Left lung (tissue), 10 donors: ENCODE measurements around the gene SERPINA9. TPM values are rescaled to one million over a fixed set of nuclear protein-coding genes. Genes with fewer than 3 reads are reported as not detected.

Experiments
- ATAC-seq: fragments of 200-7000 bp; cut with Tn5 transposase; one replicate; pipeline ENCODE4 v1.9.1; 2020; ENCODE audit warnings: moderate library complexity
- DNase-seq, 4 donors: peaks; one replicate each; pipeline ENCODE4 v3.0.0-alpha.2; 2013 to 2020
- H3K27ac ChIP-seq, 2 donors: fragments of 200-600 bp; sonication (generic) in 1 of 2; one replicate each; pipeline versions ENCODE4 v1.5.0 to v1.8.0; 2020 to 2021
- H3K27me3 ChIP-seq, 2 donors: fragments of 200-600 bp; sonication (generic) in 1 of 2; one replicate each; pipeline versions ENCODE4 v1.5.0 to v1.8.0; 2020 to 2021
- H3K36me3 ChIP-seq, 2 donors: fragments of 200-600 bp; sonication (generic) in 1 of 2; one replicate each; pipeline versions ENCODE4 v1.5.0 to v1.8.0; 2020 to 2021
- H3K4me1 ChIP-seq, 2 donors: fragments of 200-600 bp; one replicate each; pipeline ENCODE4 v1.8.0; 2021
- H3K4me3 ChIP-seq, 2 donors: fragments of 200-600 bp; sonication (generic) in 1 of 2; one replicate each; pipeline versions ENCODE4 v1.5.0 to v1.8.0; 2020 to 2021; ENCODE audit warnings: mild to moderate bottlenecking in 1 of 2
- H3K9me3 ChIP-seq, 2 donors: fragments of 200-600 bp; sonication (generic) in 1 of 2; one replicate each; pipeline versions ENCODE4 v1.5.0 to v1.8.0; 2020 to 2021
- CTCF ChIP-seq, 2 donors: fragments of 200-600 bp; sonication (generic) in 1 of 2; IDR thresholded peaks; one replicate each; pipeline versions ENCODE4 v1.5.0 to v1.8.0; 2021; ENCODE audit warnings: antibody characterized with exemption in 2 of 2
- intact Hi-C, 2 donors: fragments of 100-400 bp; cut with DNase I; formaldehyde crosslinking; loops; one replicate each; pipeline versions ENCODE4 v1.11.2 to v1.14.2; 2022
- polyA plus RNA-seq, 6 donors: library from polyadenylated mRNA; unstranded; fragments of 120-200 nt; gene quantifications; one replicate each; pipeline ENCODE4 v1.2.1, GENCODE V29; 2013; ENCODE audit not compliant: insufficient read length in 6 of 6
- total RNA-seq, 2 donors: library from RNA; stranded (reverse); fragmentation: NEBNext Ultra II Directional; extraction: Animal tissue kit (Norgen Biotek cat#: 25700); gene quantifications; one replicate each; pipeline ENCODE4 v1.2.1, GENCODE V29; 2021
- donor health status: DM: no; HTN: yes; CAD: no.
- donor health status: DM: no; HTN: no; CAD: no.

Gene SERPINA9
- total and polyA plus RNA-seq, 8 donors = not detected

GRCh38 chr14:94428610-94429009, 47.4 kb downstream of the SERPINA9 start:
- no peak for DNase-seq
- Histone ChIP-seq H3K27ac (no peak overlapping the region), H3K4me1 (peaks cover 0 to under 1% of the 10 kb centered on the region in 2 donors), H3K4me3 (no peak overlapping the region), H3K36me3 (no peaks in the 10 kb centered on the region), H3K9me3 (no peaks in the 10 kb centered on the region), H3K27me3 (peaks cover 0 to 14% of the 10 kb centered on the region in 2 donors)
- no peak for ATAC-seq
- no peak for TF ChIP-seq CTCF (IDR thresholded peaks at IDR 0.05)
- intact Hi-C loops = no loop called here

DNA sequence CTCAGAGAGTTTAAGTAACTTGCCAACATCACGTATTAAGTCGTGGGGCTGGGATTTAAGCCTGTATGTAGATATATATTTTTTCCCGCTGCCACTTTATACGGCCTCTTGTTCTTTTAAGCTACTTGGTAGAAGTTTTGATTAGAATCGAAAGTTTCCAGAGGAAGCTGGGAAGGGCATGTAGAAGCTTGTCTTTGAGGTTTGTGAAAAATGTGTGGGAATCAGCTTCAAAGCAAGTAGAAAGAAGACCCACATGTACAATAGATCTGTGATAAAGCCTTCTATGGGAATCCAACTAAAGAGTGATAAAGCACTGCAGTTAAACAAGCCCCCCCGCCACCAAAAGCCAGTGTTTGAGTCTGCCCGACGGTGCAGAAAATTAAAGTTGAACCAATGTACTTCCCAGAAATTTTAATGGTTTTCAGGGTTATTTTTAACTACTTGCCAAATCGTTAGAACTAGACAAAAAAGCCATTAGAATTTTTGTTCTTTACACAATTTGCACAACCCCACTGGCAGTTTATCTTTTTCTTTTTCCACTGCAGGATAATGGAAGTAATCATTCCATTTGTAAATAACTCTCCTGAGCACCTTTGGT, 48.9 kb downstream of the SERPINA9 start:
- TF ChIP-seq CTCF (IDR thresholded peaks at IDR 0.05) = no peak
- H3K36me3 ChIP-seq = no peaks in the 10 kb centered on the region
- peaks cover 0 to 14% of the 10 kb centered on the region in 2 donors for H3K27me3 ChIP-seq
- no peak overlapping the region for H3K27ac ChIP-seq
- DNase-seq (no peak), ATAC-seq (no peak)
- no peaks in the 10 kb centered on the region for H3K9me3 ChIP-seq
- H3K4me3 ChIP-seq = no peak overlapping the region
- intact Hi-C loops = no loop called here
- H3K4me1 ChIP-seq = peaks cover 0 to 6% of the 10 kb centered on the region in 2 donors

GRCh38 chr14:94426526-94426925, 49.5 kb downstream of the SERPINA9 start:
- DNase-seq (peak in 1 of 4 donors; percentile 28), ATAC-seq (no peak)
- Histone ChIP-seq H3K4me3 (no peak overlapping the region), H3K4me1 (peaks cover 0 to 6% of the 10 kb centered on the region in 2 donors), H3K36me3 (no peaks in the 10 kb centered on the region), H3K9me3 (no peaks in the 10 kb centered on the region), H3K27me3 (peaks cover 0 to 16% of the 10 kb centered on the region in 2 donors), H3K27ac (no peak overlapping the region)
- no peak for TF ChIP-seq CTCF (IDR thresholded peaks at IDR 0.05)
- intact Hi-C loops = no loop called here

DNA sequence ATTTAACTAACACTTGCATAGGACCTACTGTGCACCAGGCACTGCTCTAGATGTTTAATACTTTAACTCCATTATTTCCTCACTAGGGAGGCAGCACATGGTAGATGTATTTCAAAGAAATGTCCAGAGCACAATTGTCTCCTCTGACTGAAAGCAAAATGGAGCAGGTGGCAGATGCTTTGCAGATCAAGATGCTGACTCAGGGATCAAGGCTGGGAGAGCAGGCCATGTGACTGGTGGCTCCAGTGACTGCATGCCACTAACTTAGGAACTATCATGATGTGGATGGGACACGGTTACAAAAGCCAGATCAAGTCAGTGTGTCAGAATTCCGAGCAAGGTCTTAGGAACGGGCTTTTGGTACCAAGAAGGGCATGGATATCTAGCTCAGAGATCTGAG, 51.6 kb downstream of the SERPINA9 start:
- intact Hi-C loops = no loop called here
- H3K27me3 ChIP-seq = peaks cover 0 to 22% of the 10 kb centered on the region in 2 donors
- no peak overlapping the region for H3K27ac ChIP-seq
- no peak for TF ChIP-seq CTCF (IDR thresholded peaks at IDR 0.05)
- peaks cover 0 to 6% of the 10 kb centered on the region in 2 donors for H3K4me1 ChIP-seq
- no peaks in the 10 kb centered on the region for H3K9me3 ChIP-seq
- no peak overlapping the region for H3K4me3 ChIP-seq
- H3K36me3 ChIP-seq = no peaks in the 10 kb centered on the region
- ATAC-seq = no peak
- DNase-seq = no peak

GRCh38 chr14:94423453-94424056, 52.4 kb downstream of the SERPINA9 start:
- peaks cover 0 to 6% of the 10 kb centered on the region in 2 donors for H3K4me1 ChIP-seq
- ATAC-seq (peak; percentile 88), DNase-seq (peak; percentile 37 to 89 (median 70))
- H3K36me3 ChIP-seq = no peaks in the 10 kb centered on the region
- TF ChIP-seq CTCF (IDR thresholded peaks at IDR 0.05) = peak; percentile 48 to 64
- peaks cover 0 to 22% of the 10 kb centered on the region in 2 donors for H3K27me3 ChIP-seq
- intact Hi-C loops = no loop called here
- no peak overlapping the region for H3K4me3 ChIP-seq
- no peak overlapping the region for H3K27ac ChIP-seq
- H3K9me3 ChIP-seq = no peaks in the 10 kb centered on the region
